ENCODE data around the gene CD52.

The CD52 gene

GRCh38 chr1:26280333-26281042 lies 37.3 kb upstream of the CD52 start:
- Histone ChIP-seq H3K27me3 (ENCODE audit: insufficient read depth, poor library complexity, severe bottlenecking) (no peaks in the 10 kb centered on the region), H3K4me3 (replicated peaks; ENCODE audit: insufficient read depth, low read length) (peak overlapping the region; percentile 75), H3K27ac (replicated peaks) (peak overlapping the region; percentile 88)
- peak; percentile 62 to 83 for DNase-seq (ENCODE audit: low read depth in 1 of 2, low spot score in 1 of 2)
- TF ChIP-seq SPI1 (IDR thresholded peaks at IDR 0.05; ENCODE audit: borderline replicate concordance, low read depth) (peak; percentile 43; the same call in 1 of the 2 replicates), CTCF (IDR thresholded peaks at IDR 0.05; ENCODE audit: insufficient read depth, low read length) (no peak), POLR2AphosphoS5 (IDR thresholded peaks at IDR 0.05; ENCODE audit: low read depth) (0 out of 2 replicates have a peak, but pooled peaks have one; percentile 10), REST (IDR thresholded peaks at IDR 0.05; ENCODE audit: insufficient replicate concordance, low read depth) (no peak), GABPA (IDR thresholded peaks at IDR 0.05; ENCODE audit: low read depth) (no peak)

- no peak for TF ChIP-seq REST (IDR thresholded peaks at IDR 0.05; ENCODE audit: insufficient replicate concordance, low read depth)
- peak; percentile 48; the same call in 1 of the 2 replicates for TF ChIP-seq POLR2AphosphoS5 (IDR thresholded peaks at IDR 0.05; ENCODE audit: low read depth)
- peak overlapping the region; percentile 75 for H3K4me3 ChIP-seq (replicated peaks; ENCODE audit: insufficient read depth, low read length)
Observed at GRCh38 chr1:26281091-26281958, 36.4 kb upstream of the CD52 start.

GRCh38 chr1:26281971-26282370 lies 35.8 kb upstream of the CD52 start:
- H3K4me3 ChIP-seq (replicated peaks; ENCODE audit: insufficient read depth, low read length): no peak overlapping the region; the same call in 1 of the 2 replicates
- H3K27ac ChIP-seq (replicated peaks): no peak overlapping the region
- DNase-seq (ENCODE audit: low read depth in 1 of 2, low spot score in 1 of 2): peak in 1 of 2 experiments; percentile 57
- TF ChIP-seq POLR2AphosphoS5 (IDR thresholded peaks at IDR 0.05; ENCODE audit: low read depth) (no peak), GABPA (IDR thresholded peaks at IDR 0.05; ENCODE audit: low read depth) (no peak), CTCF (IDR thresholded peaks at IDR 0.05; ENCODE audit: insufficient read depth, low read length) (no peak), REST (IDR thresholded peaks at IDR 0.05; ENCODE audit: insufficient replicate concordance, low read depth) (no peak), SPI1 (IDR thresholded peaks at IDR 0.05; ENCODE audit: borderline replicate concordance, low read depth) (no peak)
- no peaks in the 10 kb centered on the region for H3K27me3 ChIP-seq (ENCODE audit: insufficient read depth, poor library complexity, severe bottlenecking)

More at GRCh38 chr1:26281091-26281958, 36.4 kb upstream of the CD52 start:
- no peak for DNase-seq (ENCODE audit: low read depth in 1 of 2, low spot score in 1 of 2)
- Histone ChIP-seq H3K27ac (replicated peaks) (no peak overlapping the region; the same call in 1 of the 2 replicates), H3K27me3 (ENCODE audit: insufficient read depth, poor library complexity, severe bottlenecking) (no peaks in the 10 kb centered on the region)
